Fibroblast of skin of right biceps (primary cell): Measurements from ENCODE around the gene PPIP5K2.
A peak's percentile ranks its signal among the peaks of the same experiment; 100 is the strongest.
"Not testable (repeated sequence)": the region's sequence is repeated elsewhere in the genome, so short reads cannot be mapped to it uniquely, and the experiment has no call there.

Experiments used
- DNase-seq: peaks from one replicate; pipeline ENCODE4 v3.0.0-alpha.2; 2013

PPIP5K2 gene

GRCh38 chr5:103119765-103120606, at the start of gene PPIP5K2, which contains the start of gene GIN1:
Gene PPIP5K2 (plus strand): TSS chr5:103120301. CDS start chr5:103129590, 9,289 bp downstream.
Gene GIN1 (minus strand): TSS chr5:103120138. CDS start chr5:103108707, 11,431 bp downstream.
- peak; percentile 99 for DNase-seq

- not testable (repeated sequence) for DNase-seq
These were observed 46.6 kb upstream of the PPIP5K2 start for GRCh38 chr5:103073500-103073899.

- no peak for DNase-seq
These were observed 44.7 kb upstream of the PPIP5K2 start for GRCh38 chr5:103075442-103075841.

GRCh38 chr5:103079796-103080195, 40.3 kb upstream of the PPIP5K2 start:
- no peak for DNase-seq

- DNase-seq = no peak
These were observed 33.6 kb upstream of the PPIP5K2 start for GRCh38 chr5:103086547-103086946.

- no peak for DNase-seq
These were observed 30.8 kb upstream of the PPIP5K2 start for GRCh38 chr5:103089272-103089671.

- no peak for DNase-seq
These were observed 29.3 kb upstream of the PPIP5K2 start for GRCh38 chr5:103090791-103091190.

- DNase-seq = no peak
These were observed 27.4 kb upstream of the PPIP5K2 start for GRCh38 chr5:103092676-103093075.

GRCh38 chr5:103093727-103094126, 26.4 kb upstream of the PPIP5K2 start:
- no peak for DNase-seq

- DNase-seq = no peak
These were observed 25.4 kb upstream of the PPIP5K2 start for GRCh38 chr5:103094737-103095136.

GRCh38 chr5:103098993-103099392, 21.1 kb upstream of the PPIP5K2 start:
- no peak for DNase-seq

GRCh38 chr5:103101079-103101750, 18.9 kb upstream of the PPIP5K2 start:
- DNase-seq = no peak

GRCh38 chr5:103102234-103102633, 17.9 kb upstream of the PPIP5K2 start:
- no peak for DNase-seq

- no peak for DNase-seq
These were observed 12.0 kb upstream of the PPIP5K2 start for GRCh38 chr5:103108086-103108485.

GRCh38 chr5:103109277-103109676, 10.8 kb upstream of the PPIP5K2 start:
- no peak for DNase-seq

GRCh38 chr5:103110403-103110802, 9.7 kb upstream of the PPIP5K2 start:
- no peak for DNase-seq

- no peak for DNase-seq
These were observed 8.6 kb upstream of the PPIP5K2 start for GRCh38 chr5:103111468-103111867.

- DNase-seq = no peak
These were observed 7.2 kb upstream of the PPIP5K2 start for GRCh38 chr5:103112910-103113309.

- no peak for DNase-seq
These were observed 5.7 kb upstream of the PPIP5K2 start for GRCh38 chr5:103114440-103114839.

- DNase-seq = peak; percentile 11
These were observed 2.6 kb upstream of the PPIP5K2 start for GRCh38 chr5:103117471-103117991.

GRCh38 chr5:103119070-103119764, 884 bp upstream of the PPIP5K2 start:
- peak; percentile 23 for DNase-seq

- DNase-seq = peak; percentile 7
These were observed 603 bp downstream of the PPIP5K2 start for GRCh38 chr5:103120607-103121200.

GRCh38 chr5:103122242-103122641, 2.1 kb downstream of the PPIP5K2 start:
- no peak for DNase-seq
